NB4 (cell line): Measurements from ENCODE around the gene MRPL36.

Experiments
- CTCF ChIP-seq: IDR thresholded peaks from one replicate; pipeline ENCODE4 v1.5.1; 2012; ENCODE audit warnings: low read depth, low read length
- MAX ChIP-seq: IDR thresholded peaks from 2 replicates; pipeline ENCODE4 v1.6.1; 2011; ENCODE audit warnings: low read depth, low read length
- MYC ChIP-seq: IDR thresholded peaks from 2 replicates; pipeline ENCODE4 v1.6.1; 2011; ENCODE audit warnings: low read depth, low read length
- POLR2A ChIP-seq: IDR thresholded peaks from 2 replicates; pipeline ENCODE4 v1.6.1; 2011; ENCODE audit warnings: mild to moderate bottlenecking; ENCODE audit not compliant: insufficient read length; ENCODE audit errors: extremely low read depth

GRCh38 chr5:1748845-1749244 is 50.8 kb downstream of the MRPL36 start:
- TF ChIP-seq CTCF: no peak
- no peak for TF ChIP-seq POLR2A
- no peak for TF ChIP-seq MYC
- no peak for TF ChIP-seq MAX
